ENCODE data around the gene RGS11.
"Not testable (repeated sequence)": the region's sequence is repeated elsewhere in the genome, so short reads cannot be mapped to it uniquely, and the experiment has no call there.

The RGS11 gene

DNA sequence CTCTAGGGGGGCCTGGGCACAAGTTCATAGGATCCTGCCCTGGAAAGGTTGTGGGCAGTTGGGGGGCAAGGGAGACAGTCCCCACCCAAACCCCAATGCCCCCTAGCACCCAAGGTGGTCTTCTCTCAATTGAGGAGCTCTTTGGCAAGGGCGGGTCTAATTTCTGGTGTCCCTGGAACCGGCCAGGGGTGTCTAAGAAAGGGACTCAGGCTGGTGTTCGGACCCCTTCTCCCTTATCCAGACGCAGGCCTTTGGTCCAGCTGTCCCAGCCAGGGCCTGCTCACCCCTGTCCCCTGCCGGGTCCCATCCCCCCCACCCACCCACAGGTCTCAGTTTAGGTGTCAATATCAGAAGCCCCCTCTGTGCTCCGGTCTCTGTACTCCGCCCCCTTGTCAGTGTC is 3.8 kb upstream of the RGS11 start:
- no peak for DNase-seq

DNA sequence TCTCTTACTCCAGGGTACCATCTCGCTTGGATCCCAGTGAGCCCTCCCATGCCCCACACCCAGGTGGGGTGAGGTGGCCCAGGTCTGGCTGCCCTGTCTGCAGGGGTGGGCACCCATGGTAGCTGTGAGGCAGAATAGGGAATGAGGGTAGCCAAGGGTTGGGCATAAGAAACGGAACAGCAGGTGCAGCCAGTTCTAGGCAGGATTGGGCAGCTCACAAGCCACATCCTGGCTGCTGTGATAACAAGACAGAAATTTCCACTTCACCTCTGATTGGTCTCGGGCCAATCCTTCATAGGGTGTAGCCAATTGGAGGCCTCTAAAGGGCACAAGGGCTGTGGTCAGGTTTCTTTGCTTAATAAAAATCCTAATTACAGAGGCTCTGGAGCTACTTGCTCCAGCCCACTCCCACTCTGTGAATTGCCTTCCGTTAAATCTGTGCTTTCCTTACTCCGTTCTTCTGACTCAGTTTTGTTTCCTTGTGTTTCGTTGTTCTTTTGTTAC is 3.2 kb upstream of the RGS11 start:
- DNase-seq = peak; percentile 45

DNA sequence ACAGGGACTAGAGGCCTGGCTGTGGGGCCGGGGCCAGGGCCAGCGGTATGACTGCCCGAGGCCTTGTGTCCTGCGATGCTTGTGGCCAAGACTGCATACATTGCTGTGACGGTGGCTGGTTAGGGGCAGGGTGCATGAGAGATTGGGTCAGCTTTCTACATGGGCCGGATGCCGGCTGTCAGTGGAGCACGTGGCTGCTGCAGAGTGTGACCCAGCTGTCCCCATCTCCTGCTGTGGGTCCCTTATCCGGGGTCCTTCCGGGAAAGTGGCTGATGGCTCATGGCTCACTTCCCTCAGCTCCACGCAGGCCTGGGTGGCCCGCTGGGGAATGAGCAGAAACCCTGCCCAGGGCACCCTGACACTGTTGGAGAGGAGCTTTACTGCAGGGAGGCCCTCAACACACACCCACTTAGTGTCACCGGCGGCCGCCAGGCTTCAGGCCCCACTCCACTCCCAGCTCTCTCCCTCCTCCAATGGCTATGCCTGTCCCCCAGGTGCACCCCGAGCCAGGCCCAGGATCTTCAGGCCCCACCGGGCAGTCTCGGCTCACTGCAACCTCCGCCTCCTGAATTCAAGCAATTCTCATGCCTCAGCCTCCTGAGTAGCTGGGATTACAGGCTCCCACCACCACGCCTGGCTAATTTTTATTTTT is 808 bp upstream of the RGS11 start:
- DNase-seq = no peak

DNA sequence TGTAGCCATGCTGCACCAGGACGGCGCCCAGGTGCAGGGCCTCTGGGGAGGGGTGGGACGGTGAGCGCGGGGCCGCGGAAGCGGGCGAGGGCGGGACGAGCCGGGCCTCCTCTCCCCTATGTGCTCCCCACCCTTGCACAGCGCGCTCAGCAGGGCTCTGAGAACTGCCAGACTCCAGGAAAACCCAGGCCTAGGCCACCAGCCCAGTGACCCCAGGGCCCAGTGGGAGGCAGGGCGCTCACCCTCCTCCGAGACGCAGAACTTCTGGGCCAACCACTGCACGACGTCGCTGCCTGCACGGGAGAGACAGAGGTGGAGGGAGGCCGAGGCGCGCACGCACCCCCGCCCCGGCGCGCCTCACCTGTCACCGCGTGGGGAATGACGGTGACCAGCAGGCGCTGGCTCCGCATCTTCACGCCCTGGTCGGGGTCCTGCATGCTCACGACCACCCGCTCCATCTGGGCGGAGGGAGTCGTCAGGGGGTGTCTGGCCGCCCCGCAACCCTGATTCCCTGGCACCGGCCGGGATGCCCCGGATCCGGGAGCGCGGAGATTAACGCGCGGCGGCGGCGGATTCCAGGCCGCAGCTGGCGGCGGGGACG is 603 bp downstream of the RGS11 start:
- peak; percentile 5 for DNase-seq

DNA sequence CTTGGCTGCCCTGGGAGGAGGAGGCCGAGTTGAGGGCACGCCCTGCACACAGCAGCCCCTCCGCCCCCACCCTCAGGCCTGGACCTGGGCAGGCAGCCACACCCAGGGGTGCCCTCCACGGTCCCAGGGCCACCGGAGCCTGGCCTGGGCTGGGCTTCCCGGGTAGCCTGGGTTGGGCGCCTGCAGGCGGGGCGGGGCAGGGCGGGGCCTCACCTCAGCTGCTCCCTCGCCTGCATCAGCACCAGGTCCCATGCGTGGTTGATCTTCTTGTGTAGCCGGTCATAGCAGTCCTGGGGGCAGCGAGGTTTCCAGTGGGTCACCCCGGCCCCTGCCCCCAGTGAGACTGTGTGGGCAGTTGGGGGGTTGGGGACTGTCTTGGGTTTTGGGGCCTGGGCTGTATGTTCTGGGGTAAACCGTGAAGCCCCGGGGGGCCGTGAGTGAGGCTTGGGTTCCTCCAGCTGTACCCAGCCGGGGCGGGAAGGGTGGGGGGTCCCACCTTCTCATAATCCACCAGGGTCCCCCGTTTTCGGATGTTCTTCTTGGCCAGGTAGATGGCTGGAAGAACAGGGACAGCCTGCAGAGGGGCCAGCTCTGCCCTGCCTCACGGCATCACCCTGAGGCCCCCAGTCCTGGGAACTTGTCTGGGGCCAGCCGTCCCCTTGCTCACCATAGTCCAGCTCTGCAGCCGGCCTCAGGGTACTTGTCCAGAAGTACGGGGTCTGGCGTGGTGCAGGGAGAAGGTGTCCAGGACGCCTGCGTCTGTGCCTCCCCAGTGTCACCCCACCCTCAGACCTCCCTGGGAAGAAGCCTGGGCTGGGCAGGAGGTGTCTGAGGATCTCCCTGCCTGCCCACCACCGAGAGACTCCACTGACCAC is 2.0 kb downstream of the RGS11 start:
- DNase-seq = no peak

DNA sequence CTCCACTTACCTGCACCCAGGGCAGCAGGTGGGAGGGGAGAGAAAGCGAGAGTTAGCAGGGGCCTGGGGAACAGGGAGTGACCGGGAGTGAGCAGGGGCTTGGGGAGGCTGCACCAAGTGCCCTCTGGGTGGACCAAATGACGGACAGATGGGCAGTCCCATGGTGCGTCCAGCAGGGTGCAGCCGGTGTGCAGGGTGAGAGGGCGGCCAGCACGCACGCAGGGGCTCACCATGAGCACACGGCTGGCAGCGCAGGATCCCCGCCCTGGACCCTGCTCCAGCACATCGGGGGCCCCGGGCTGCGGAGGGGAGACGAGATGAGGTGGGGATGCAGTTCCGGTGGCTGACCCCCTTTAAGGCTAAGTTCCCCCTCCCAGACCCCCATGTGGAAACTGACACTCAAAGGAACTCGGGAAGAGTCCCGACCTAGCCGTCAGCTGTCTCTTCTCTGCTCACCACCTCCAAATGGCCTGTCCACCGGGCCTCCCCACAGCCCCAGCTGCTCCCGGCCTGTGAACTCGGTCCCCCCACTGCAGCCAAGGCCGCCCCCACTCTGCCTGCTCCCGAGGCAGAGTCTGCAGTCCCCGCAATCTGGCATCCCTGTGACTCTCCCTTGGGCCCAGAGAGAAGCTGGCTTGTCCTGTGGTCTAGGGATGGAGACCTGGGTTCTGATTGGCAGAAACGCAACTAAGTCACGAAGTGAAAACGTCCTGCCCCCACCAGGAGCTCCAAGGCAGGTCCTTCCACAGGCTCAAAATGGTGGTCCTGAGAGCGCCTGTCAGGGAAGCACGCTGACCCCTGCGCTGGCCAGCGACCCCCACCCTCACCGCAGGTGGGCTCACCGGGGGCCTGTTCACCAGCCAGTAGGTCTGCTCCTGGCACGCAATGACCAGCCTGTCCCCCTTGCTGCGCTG is 2.9 kb downstream of the RGS11 start:
- DNase-seq = no peak

DNA sequence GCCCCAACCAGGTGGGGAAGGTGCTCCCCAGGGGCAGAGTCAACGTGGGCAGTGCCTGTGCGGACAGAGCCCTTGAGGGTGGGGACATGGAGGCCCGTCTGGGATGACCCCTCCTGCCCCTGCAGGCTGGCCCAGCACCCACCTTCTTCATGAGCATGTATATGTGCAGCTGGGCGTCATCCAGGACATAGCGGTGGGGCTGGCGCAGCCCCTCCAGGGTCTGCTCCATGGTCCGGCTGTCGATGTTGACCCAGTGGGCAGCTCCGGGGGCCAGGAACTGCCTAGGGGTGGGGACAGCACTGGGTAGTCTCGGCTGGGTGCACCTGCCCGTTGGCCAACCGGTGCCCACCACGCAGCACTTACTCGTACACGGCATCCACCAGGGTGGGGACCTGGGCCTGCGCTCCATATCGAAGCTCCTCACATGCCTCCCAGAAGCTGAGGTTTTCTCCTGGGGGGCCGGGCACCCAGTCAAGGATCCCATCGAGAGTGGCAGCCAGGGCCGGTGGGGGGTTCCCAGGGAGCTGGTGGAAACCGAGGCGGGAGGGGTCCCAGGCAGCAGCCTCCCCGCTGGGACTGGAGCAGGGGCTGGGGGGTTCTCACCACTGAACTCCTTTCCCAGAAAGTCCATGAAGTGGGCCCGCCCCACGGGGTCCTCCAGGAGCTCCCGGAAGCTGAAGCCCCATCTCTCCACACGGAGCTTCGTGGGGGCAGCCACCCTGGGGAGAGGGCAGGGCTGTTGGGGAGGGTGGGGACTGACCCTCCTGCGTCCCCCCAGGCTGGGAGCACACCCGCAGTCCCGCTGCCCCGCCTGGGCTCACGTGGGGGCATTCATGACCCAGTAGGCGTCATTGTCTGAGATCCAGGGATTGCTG is 5.1 kb downstream of the RGS11 start:
- no peak for DNase-seq

DNA sequence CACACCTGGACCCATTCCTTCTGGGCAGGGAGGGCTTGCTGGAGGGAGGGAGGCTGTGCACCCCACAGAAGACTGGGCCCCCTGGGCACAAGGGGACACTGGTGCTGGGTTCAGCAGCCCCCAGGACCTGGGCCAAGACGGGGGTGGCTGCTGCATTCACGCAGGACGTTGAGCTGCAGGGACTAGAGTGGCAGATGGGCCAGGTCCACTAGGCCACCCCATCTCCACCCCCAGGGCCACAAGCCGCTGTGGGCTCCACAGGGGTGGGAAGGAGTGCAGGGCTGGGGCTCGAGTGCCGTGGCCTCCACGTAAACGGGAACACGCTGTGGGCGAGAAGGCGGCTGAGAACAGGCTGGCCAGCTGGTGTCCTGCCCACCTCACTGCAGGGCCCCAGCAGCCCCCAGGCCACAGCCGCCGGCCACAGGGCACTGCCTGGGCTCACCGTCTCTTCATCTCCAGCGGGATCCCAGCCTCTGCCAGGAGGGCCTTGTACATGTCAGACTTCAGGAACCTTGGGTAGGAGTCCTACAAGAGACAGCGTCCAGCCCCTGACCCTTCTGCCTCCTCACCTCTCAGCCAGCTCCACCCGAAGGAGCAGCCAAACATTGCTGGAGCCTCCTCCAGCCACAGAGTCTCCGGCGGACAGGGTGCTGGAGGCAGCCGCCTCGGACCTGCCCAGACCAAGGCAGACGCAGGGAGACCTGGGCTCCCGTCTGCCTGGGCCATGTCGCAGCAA is 6.5 kb downstream of the RGS11 start:
- DNase-seq = no peak

DNA sequence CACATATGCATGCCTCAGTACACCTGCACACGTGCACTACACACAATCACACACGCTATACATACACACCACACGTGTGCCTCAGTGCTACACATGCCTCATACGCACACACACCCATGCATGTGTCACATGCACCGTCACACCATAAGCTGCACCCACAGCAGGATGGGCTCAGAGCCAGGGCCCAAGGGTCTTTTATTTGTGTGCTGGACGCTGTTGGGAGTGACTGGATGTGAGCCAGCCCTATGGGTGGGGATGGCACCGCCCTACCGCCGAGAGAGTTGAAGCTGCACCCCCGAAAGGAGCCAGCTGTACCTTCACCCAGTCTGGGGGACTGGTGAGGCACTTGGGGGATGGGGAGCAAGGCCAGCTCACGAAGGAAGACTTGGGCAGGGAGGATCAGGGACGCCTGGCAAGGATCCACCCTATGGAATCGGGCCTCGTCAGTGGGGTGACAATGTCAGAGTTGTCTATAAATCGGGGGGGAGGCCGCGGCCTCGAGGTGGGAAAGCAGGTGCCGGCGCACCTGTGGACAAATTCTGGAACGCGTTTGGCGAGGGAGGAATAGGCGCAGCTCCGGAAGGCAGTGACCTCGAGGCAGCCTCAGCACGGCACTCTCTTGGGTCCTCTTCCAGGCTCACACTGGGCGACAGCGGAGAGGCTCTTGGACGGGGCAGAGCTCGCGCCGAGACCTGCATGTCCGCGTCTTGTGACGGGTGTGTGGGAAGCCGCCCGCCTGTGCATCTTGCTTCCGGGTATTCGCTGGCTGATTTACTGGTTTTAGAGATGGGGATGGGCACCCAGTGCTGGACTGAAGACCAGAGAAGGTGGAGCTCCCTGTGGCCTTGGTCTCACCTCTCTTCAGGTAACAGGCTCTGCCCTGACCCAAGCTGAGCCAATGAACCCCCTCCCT is 7.3 kb downstream of the RGS11 start:
- DNase-seq = no peak

DNA sequence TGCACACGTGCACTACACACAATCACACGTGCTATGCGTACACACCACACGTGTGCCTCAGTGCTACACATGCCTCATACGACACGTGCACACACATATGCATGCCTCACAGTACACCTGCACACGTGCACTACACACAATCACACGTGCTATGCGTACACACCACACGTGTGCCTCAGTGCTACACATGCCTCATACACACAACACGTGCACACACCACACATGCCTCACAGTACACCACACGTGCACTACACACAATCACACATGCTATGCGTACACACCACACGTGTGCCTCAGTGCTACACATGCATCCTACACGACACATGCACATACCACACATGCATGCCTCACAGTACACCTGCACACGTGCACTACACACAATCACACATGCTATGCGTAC is 8.2 kb downstream of the RGS11 start:
- DNase-seq = not testable (repeated sequence)

DNA sequence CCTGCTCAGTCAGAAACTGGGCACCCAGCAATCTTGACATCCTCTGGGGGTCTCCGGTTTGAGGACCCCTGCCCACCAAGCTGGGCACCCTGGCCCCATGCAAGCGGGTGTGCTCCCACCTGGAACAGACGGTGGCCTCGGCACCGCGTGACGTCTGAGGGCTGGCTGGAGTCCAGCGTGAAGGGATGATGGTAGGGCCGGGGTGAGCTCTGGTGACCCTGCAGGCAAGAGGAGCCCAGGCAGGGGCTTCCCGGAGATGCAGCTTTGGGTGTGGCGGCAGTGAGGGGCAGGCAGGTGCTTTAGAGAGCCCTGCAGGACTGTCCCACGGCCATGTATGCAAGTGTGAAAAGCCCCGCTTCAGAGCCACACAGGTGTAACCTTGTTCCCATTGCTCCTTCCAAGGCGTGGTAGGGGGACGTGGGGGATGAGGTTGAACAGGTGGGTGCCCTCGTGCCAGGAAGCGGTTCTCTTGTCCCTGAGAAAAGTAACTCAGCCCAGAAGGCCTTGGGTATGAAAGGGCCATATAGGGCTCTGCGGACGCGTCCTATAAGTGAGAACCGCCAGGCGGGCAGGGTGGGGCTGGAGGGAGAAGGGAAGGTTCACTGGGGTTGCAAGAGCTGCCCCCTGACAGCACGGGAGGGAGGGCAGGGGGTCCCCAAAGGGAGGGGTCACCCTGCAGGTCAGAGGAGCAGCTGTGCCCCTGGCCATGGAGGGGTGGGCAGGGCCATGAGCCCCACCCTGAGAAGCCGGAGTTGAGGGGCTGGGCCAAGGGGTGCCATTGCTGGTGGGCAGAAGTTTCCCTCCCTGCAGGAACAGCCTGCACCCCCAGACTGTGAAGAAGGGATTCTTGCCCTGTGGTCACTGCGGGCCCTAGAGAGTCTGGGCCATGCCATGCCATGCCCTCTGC is 9.2 kb downstream of the RGS11 start:
- no peak for DNase-seq

DNA sequence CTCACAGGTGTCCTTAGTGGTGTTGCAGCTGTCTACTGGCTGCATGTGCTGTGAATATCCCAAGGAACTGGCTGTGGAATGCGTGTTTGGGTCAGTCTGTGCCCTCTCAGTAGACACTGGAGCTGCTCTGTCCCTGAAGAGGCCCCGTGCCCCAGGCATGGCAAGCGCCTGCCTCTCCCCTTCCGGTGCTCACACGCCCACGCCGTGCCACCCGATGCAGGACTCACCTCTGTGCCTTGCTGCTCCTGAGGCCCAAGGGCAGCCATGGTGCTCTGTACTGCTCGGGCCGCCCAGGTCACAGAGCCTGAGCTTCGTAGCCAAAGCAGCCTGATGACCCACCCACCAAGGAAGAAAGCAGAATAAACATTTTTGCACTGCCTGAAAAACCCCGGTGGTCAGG is 10.0 kb downstream of the RGS11 start:
- no peak for DNase-seq

DNA sequence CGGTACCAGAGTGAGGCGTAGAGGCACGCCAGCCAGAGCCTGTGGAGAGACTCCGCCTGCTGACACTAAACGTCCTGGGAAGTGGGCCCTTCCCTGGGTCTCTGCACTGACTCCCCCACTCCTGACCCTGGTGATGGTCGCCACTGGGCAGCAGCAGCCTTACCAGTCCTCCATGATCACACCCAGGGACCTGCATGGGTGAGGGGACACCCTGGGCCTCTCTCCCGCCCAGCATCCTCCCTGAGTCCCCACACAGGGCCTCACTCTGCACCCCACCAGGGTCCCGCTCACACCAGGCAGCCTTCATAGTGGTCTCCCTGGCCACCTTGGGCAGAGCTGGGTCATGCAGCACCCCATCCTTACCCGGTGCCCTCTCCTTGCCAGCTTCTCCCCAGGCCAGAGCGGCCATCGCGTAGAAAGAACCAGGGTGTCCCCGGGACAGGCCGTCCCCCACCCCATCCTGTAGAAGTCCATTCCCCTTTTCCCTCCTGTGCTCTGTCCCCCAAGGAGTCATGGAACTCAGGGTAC is 10.7 kb downstream of the RGS11 start:
- no peak for DNase-seq

DNA sequence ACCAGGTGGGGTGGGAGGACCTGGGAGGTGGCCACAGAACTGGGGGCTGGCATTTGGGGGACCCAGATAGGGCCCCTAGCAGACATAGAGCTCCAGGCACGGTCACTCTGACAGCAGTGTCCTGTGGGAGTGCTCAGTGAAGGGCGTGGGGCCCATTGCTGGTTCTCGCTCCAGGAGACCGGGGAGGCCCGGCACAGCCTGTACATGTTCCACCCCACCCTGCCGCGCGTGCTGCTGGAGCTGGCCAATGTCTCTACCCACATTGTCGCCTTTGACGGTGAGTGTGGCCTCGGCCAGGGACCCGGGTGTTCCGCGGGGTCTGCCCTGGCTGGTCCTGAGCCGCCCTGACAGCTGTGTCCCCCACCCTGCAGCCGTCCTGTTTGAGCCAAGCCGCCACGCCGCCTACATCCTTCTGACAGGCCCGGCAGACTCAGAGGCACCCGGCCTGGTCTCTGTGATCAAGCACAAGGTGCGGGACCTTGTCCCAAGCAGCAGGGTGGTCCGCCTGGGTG is 11.2 kb downstream of the RGS11 start:
- no peak for DNase-seq

DNA sequence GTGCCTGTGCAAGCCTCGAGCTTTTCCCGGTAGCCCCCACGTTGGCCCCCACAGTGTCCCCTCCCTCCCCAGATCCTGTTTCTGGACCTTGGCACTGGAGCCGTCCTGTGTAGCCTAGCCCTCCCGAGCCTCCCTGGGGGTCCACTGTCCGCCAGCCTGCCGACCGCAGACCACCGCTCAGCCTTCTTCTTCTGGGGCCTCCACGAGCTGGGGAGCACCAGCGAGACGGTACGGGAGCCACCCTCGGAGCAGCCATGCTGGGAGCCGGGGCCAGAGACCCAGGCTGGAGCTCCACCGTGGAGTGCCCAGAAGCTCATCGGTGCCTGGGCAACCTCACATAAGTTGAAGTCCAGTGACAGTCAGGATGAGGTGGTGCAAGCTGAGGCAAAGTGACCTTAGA is 11.8 kb downstream of the RGS11 start:
- no peak for DNase-seq

DNA sequence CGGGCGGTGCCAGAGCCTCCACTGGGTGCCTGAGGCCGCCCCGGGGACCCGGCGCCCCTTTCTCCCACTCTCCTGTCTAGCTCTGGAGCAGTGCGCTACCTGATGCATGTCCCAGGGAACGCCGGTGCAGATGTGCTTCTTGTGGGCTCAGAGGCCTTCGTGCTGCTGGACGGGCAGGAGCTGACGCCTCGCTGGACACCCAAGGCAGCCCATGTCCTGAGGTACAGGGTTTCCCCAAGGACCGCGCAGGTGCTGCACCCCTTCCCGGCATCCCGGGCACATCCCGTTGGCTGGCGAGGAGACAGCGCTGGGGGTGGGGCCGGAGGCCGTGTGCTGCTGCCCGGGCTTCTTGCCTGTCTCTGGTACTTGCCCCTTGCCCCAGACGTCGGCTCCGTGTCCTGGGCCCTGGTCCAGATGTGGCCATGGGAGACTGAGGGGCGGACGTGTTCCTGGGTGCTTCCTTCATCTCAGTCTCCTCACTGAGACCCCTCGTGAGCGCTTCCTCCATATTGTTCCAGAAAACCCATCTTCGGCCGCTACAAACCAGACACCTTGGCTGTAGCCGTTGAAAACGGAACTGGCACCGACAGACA is 12.5 kb downstream of the RGS11 start:
- DNase-seq = no peak

DNA sequence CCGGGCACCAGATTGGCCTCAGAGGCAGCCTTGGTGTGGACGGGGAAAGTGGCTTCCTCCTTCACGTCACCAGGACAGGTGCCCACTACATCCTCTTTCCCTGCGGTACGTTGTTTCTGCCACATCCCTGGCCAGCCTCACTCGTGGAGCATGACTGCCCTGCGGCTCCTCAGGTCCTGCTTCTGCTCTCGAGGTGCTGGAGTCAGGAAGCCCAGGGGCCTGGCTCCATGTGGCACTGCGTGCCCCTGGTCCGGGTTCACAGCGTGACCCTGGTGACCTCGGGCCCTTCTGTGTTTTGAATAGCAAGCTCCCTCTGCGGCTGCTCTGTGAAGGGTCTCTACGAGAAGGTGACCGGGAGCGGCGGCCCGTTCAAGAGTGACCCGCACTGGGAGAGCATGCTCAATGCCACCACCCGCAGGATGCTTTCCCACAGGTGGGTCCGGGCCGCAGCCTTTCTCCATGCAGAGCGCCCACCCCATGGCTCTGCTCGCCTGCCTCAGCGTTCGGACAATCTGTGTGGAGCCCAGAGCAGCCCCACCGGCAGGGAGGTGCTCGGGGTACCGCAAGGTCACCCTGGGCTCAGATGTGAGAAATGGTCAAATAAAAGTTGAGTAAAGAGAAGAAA is 13.5 kb downstream of the RGS11 start:
- DNase-seq = no peak
